Neural progenitor cell (in vitro differentiated cells): Measurements from ENCODE around the gene PTPRN2. TPM values are rescaled to one million over a fixed set of nuclear protein-coding genes. Genes with fewer than 3 reads are reported as not detected.

ENCODE experiments used
- DNase-seq: peaks from one replicate; pipeline ENCODE4 v3.0.0-alpha.2; 2016; ENCODE audit warnings: low spot score
- H2AFZ ChIP-seq: fragments of 200-600 bp; sonication (generic); replicated peaks from 2 replicates; pipeline ENCODE4 v1.6.1; 2016; ENCODE audit warnings: antibody characterized with exemption
- H3F3A ChIP-seq: fragments of 200-600 bp; sonication (generic); 2 replicates; pipeline ENCODE4 v1.6.1; 2016; ENCODE audit warnings: antibody characterized with exemption, low read depth
- H3K27ac ChIP-seq: fragments of 200-600 bp; sonication (generic); 2 replicates; pipeline ENCODE4 v1.5.1; 2016; ENCODE audit warnings: mild to moderate bottlenecking
- H3K27me3 ChIP-seq: fragments of 200-600 bp; sonication (generic); 2 replicates; pipeline ENCODE4 v1.6.1; 2016; ENCODE audit warnings: mild to moderate bottlenecking, moderate library complexity
- H3K36me3 ChIP-seq: fragments of 200-600 bp; sonication (generic); 2 replicates; pipeline ENCODE4 v1.5.1; 2016
- H3K4me1 ChIP-seq: fragments of 200-600 bp; sonication (generic); 2 replicates; pipeline ENCODE4 v1.6.1; 2016; ENCODE audit warnings: mixed run types
- H3K4me2 ChIP-seq: fragments of 200-600 bp; sonication (generic); 2 replicates; pipeline ENCODE4 v1.6.1; 2016
- H3K4me3 ChIP-seq: fragments of 200-600 bp; sonication (generic); 2 replicates; pipeline ENCODE4 v1.5.1; 2016
- H3K79me2 ChIP-seq: fragments of 200-600 bp; sonication (generic); 2 replicates; pipeline ENCODE4 v1.6.1; 2016; ENCODE audit warnings: low read depth
- H3K9ac ChIP-seq: fragments of 200-600 bp; sonication (generic); 2 replicates; pipeline ENCODE4 v1.6.1; 2016
- H3K9me3 ChIP-seq: fragments of 200-600 bp; sonication (generic); 2 replicates; pipeline ENCODE4 v1.5.1; 2016; ENCODE audit warnings: low read depth
- H4K20me1 ChIP-seq: fragments of 200-600 bp; sonication (generic); 2 replicates; pipeline ENCODE4 v1.6.1; 2016; ENCODE audit warnings: low read depth
- H3K27ac Mint-ChIP-seq: 3 replicates; pipeline ENCODE4 v1.8.0; 2021; ENCODE audit warnings: mixed read lengths
- H3K27me3 Mint-ChIP-seq: 2 replicates; pipeline ENCODE4 v1.8.0; 2022; ENCODE audit warnings: low read depth, mild to moderate bottlenecking, inconsistent platforms, moderate library complexity, mixed read lengths; ENCODE audit not compliant: insufficient read depth
- H3K36me3 Mint-ChIP-seq: 3 replicates; pipeline ENCODE4 v1.8.0; 2021; ENCODE audit warnings: mixed read lengths
- H3K4me1 Mint-ChIP-seq: 3 replicates; pipeline ENCODE4 v1.8.0; 2021; ENCODE audit warnings: mixed read lengths
- H3K4me3 Mint-ChIP-seq: 3 replicates; pipeline ENCODE4 v1.8.0; 2021; ENCODE audit warnings: mild to moderate bottlenecking, moderate library complexity, mixed read lengths
- H3K9me3 Mint-ChIP-seq: 3 replicates; pipeline ENCODE4 v1.8.0; 2020; ENCODE audit warnings: mixed read lengths
- EZH2 ChIP-seq: fragments of 200-600 bp; sonication (generic); IDR thresholded peaks from 2 replicates; pipeline ENCODE4 v1.6.1; 2017; ENCODE audit warnings: antibody characterized with exemption, mild to moderate bottlenecking, moderate library complexity
- EZH2phosphoT487 ChIP-seq: fragments of 200-600 bp; sonication (generic); IDR thresholded peaks from 2 replicates; pipeline ENCODE4 v1.6.1; 2017; ENCODE audit warnings: antibody characterized with exemption
- total RNA-seq: library from RNA; depleted of rRNA; stranded (reverse); fragments of >200 nt; gene quantifications from 2 replicates; pipeline ENCODE4 v1.2.3, GENCODE V29; 2015; ENCODE audit warnings: low replicate concordance
- TF ChIP-seq, protein P1 (sequence below): fragments of 200-600 bp; sonication (generic); IDR thresholded peaks from 2 replicates; pipeline ENCODE4 v1.5.1; 2017; ENCODE audit warnings: antibody characterized with exemption, mild to moderate bottlenecking

PTPRN2 gene
- total RNA-seq, 1 donor from 2014 or later: 3.0 TPM

DNA sequence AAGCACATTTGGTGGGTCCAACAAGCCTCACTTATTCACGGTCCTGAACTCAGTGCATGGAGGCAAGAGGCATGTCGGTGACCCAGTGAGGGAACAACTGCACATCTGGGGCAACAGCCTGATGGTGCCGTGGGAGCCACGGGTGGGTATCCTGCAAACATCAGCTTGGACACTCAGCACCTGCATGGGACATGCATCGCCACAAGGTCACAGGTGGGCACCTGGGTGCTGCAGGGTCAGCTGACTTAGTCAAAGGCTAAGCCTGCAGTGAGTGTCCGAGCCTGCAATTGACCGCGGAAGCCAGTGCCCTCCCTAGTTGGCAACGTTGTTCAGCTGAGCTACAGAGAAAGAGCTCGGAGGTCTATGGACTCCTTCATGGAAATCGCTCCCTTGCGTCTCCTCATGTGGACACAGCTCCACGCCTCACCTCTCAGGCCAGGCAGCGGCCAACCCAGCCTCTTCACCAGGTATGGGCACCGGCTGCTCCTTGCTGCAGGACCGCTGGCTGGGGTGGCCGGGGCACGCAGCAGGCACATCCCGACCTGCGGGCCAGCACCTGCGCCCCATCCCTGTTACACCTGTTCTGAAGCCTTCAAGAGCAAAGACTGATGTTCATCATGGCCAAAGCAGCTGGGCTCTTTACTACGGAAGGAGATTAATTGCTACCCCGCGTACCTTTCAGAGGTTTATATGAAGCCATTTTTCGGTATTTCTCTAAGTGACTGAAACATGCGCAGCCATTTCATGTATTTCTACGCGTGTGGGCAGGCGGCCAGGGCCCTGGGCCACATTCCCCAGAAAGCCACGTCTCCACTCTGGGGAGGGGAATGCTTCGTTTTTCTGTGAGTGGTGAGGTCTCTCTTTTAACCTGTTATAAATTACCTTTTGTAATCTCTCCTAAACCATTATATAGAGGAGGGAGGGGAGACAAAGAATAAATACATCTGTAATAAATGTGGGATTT, 870.1 kb downstream of the PTPRN2 start:
- no peaks in the 10 kb centered on the region for H3K36me3 Mint-ChIP-seq

DNA sequence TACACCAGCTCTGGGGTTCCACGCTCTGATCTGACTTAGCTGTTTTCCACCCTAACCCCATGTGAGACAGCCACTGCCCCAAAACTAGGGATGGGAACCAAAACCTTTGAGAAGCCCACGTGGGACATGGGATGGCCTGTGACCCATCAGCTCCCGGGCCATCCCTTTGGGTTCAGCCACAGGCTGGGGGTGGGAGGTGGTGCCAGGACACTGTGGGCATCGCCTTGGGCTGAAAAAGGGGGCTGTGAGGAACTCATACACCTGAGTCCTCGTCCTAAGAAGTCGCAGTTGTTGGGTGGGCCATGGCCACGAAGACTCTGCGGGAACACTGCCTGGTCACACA, 871.7 kb downstream of the PTPRN2 start:
- H3K9me3 Mint-ChIP-seq: peaks cover 4% of the 10 kb centered on the region
- H3K27me3 ChIP-seq: peaks cover 4% of the 10 kb centered on the region
- H3K4me2 ChIP-seq: no peak overlapping the region
- peaks cover 9% of the 10 kb centered on the region for H3K27me3 Mint-ChIP-seq
- H4K20me1 ChIP-seq: no peaks in the 10 kb centered on the region
- peaks cover 20% of the 10 kb centered on the region for H3K4me1 Mint-ChIP-seq
- H3K27ac Mint-ChIP-seq: no peak overlapping the region
- H3K4me3 Mint-ChIP-seq: no peak overlapping the region
- H3K36me3 Mint-ChIP-seq: no peaks in the 10 kb centered on the region
- no peak overlapping the region for H3K9ac ChIP-seq
- no peaks in the 10 kb centered on the region for H3F3A ChIP-seq
- no peaks in the 10 kb centered on the region for H3K9me3 ChIP-seq
- H2AFZ ChIP-seq: no peak overlapping the region
- no peaks in the 10 kb centered on the region for H3K36me3 ChIP-seq
- TF ChIP-seq, protein P1, sequence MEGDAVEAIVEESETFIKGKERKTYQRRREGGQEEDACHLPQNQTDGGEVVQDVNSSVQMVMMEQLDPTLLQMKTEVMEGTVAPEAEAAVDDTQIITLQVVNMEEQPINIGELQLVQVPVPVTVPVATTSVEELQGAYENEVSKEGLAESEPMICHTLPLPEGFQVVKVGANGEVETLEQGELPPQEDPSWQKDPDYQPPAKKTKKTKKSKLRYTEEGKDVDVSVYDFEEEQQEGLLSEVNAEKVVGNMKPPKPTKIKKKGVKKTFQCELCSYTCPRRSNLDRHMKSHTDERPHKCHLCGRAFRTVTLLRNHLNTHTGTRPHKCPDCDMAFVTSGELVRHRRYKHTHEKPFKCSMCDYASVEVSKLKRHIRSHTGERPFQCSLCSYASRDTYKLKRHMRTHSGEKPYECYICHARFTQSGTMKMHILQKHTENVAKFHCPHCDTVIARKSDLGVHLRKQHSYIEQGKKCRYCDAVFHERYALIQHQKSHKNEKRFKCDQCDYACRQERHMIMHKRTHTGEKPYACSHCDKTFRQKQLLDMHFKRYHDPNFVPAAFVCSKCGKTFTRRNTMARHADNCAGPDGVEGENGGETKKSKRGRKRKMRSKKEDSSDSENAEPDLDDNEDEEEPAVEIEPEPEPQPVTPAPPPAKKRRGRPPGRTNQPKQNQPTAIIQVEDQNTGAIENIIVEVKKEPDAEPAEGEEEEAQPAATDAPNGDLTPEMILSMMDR: no peak
- TF ChIP-seq EZH2 (no peak), EZH2phosphoT487 (no peak)
- no peak overlapping the region for H3K27ac ChIP-seq
- no peaks in the 10 kb centered on the region for H3K4me1 ChIP-seq
- no peak for DNase-seq
- H3K4me3 ChIP-seq: no peak overlapping the region
- no peaks in the 10 kb centered on the region for H3K79me2 ChIP-seq

More for the DNA sequence above, 870.1 kb downstream of the PTPRN2 start:
- no peak overlapping the region for H3K4me3 ChIP-seq
- no peak for DNase-seq
- H3K9me3 ChIP-seq: no peaks in the 10 kb centered on the region
- H3K36me3 ChIP-seq: no peaks in the 10 kb centered on the region
- Mint-ChIP-seq H3K9me3 (peaks cover 4% of the 10 kb centered on the region), H3K27me3 (peaks cover 8% of the 10 kb centered on the region), H3K27ac (peak overlapping the region; percentile 36), H3K4me3 (no peak overlapping the region), H3K4me1 (peaks cover 17% of the 10 kb centered on the region)
- H3K27me3 ChIP-seq: peaks cover 4% of the 10 kb centered on the region
- no peak overlapping the region for H3K9ac ChIP-seq
- no peak overlapping the region for H3K4me2 ChIP-seq
- H3K79me2 ChIP-seq: no peaks in the 10 kb centered on the region
- no peaks in the 10 kb centered on the region for H4K20me1 ChIP-seq
- H2AFZ ChIP-seq: no peak overlapping the region
- TF ChIP-seq, protein P1: no peak
- no peak for TF ChIP-seq EZH2
- TF ChIP-seq EZH2phosphoT487: no peak
- H3K4me1 ChIP-seq: no peaks in the 10 kb centered on the region
- no peak overlapping the region for H3K27ac ChIP-seq
- no peaks in the 10 kb centered on the region for H3F3A ChIP-seq

DNA sequence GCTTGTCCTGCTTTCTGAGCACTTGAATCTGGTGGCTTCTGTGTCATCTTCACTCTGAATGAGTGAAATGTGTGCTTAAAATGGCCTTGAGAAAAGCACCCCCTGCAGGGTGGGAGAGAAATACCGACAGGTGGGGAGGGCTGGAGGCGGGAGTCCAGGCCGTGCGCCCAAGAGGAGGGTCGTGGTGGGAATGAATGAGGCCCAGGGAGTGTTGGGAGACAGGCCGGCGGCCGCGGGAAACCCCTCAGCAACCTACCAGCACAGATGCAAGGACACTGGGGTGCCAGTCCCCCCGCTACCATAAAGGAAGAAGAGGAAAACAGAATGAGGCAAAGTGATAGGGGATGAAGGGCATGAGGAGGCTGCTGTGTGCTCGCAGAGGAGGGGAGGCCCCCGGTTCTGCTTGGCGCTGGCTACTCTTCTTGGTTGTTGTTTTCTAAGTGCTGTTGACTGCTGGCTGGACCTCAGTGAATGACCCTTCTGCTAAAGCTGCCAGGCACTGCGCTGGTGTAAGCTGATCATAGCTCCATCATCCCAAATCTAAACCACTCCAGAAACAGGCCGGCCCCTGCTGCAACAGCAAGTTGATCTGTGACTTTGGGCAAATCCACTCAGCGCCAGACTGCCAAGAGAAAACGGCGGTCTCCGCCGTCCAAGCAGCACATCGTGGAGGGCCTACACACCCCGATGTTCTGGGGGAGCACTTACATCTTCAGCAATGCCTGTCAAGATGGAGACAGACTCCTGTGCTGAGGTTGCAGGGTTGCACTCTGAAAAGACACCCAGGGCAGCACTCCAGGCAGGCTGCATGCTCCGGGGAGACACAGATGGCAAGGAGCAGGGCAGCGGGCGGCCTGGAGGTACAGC, 872.3 kb downstream of the PTPRN2 start:
- H3K4me3 ChIP-seq: no peak overlapping the region
- H3K9me3 ChIP-seq: no peaks in the 10 kb centered on the region
- no peak overlapping the region for H3K9ac ChIP-seq
- TF ChIP-seq EZH2phosphoT487 (no peak), EZH2 (no peak)
- TF ChIP-seq, protein P1: no peak
- H3K27ac ChIP-seq: no peak overlapping the region
- no peaks in the 10 kb centered on the region for H3F3A ChIP-seq
- peaks cover 9% of the 10 kb centered on the region for H3K27me3 Mint-ChIP-seq
- no peaks in the 10 kb centered on the region for H3K4me1 ChIP-seq
- DNase-seq: no peak
- no peak overlapping the region for H3K4me2 ChIP-seq
- H3K9me3 Mint-ChIP-seq: peaks cover 4% of the 10 kb centered on the region
- H3K4me1 Mint-ChIP-seq: peaks cover 18% of the 10 kb centered on the region
- no peaks in the 10 kb centered on the region for H3K79me2 ChIP-seq
- H3K27me3 ChIP-seq: peaks cover 4% of the 10 kb centered on the region
- no peaks in the 10 kb centered on the region for H3K36me3 ChIP-seq
- no peaks in the 10 kb centered on the region for H4K20me1 ChIP-seq
- peak overlapping the region; percentile 72 for H3K27ac Mint-ChIP-seq
- H2AFZ ChIP-seq: no peak overlapping the region
- H3K4me3 Mint-ChIP-seq: no peak overlapping the region
- no peaks in the 10 kb centered on the region for H3K36me3 Mint-ChIP-seq
